ENCODE results near the gene ARHGAP35. TPM values are rescaled to one million over a fixed set of nuclear protein-coding genes. Genes with fewer than 3 reads are reported as not detected.

ARHGAP35 gene
- total and polyA plus RNA-seq, 5 donors from 2014 or later, result 3.4 to 47.7 (median 4.7) TPM

Other genes starting within 250 kb of the ARHGAP35 start
- 8.6 TPM for gene PTGIR, start 235.9 kb upstream of the ARHGAP35 start, total RNA-seq
- 10 to 100 TPM in 2 of 4 donors, 1 to 10 TPM in 1, under 1 TPM in 1; 0.31 to 16.8 (median 10.1) TPM for gene PTGIR, start 235.9 kb upstream of the ARHGAP35 start, polyA plus RNA-seq
- gene GNG8, start 224.8 kb upstream of the ARHGAP35 start, total RNA-seq, result not detected
- 10 to 100 TPM in 1 of 4 donors, 1 to 10 TPM in 2, not detected in 1; 6.8 to 15.7 (median 8.6) TPM for gene GNG8, start 224.8 kb upstream of the ARHGAP35 start, polyA plus RNA-seq
- not detected for gene DACT3, start 199.8 kb upstream of the ARHGAP35 start, total RNA-seq
- gene DACT3, start 199.8 kb upstream of the ARHGAP35 start, polyA plus RNA-seq, result not detected
- 171 TPM for gene PRKD2, start 143.9 kb upstream of the ARHGAP35 start, total RNA-seq
- gene PRKD2, start 143.9 kb upstream of the ARHGAP35 start, polyA plus RNA-seq, result 10 to 100 TPM; 37.0 to 54.5 (median 44.7) TPM
- gene FKRP, start 114.9 kb upstream of the ARHGAP35 start, total RNA-seq, result 18.7 TPM
- gene FKRP, start 114.9 kb upstream of the ARHGAP35 start, polyA plus RNA-seq, result 1 to 10 TPM; 2.7 to 4.9 (median 3.5) TPM
- 121 TPM for gene STRN4, start 114.5 kb upstream of the ARHGAP35 start, total RNA-seq
- 10 to 100 TPM; 11.9 to 16.7 (median 15.0) TPM for gene STRN4, start 114.5 kb upstream of the ARHGAP35 start, polyA plus RNA-seq
- 23.9 TPM for gene SLC1A5, start 72.4 kb upstream of the ARHGAP35 start, total RNA-seq
- 10 to 100 TPM; 23.6 to 28.8 (median 27.2) TPM for gene SLC1A5, start 72.4 kb upstream of the ARHGAP35 start, polyA plus RNA-seq
- 41.5 TPM for gene AP2S1, start 10.2 kb upstream of the ARHGAP35 start, total RNA-seq
- 10 to 100 TPM; 61.3 to 90.1 (median 75.3) TPM for gene AP2S1, start 10.2 kb upstream of the ARHGAP35 start, polyA plus RNA-seq
- 1.5 TPM for gene NPAS1, start 158.8 kb downstream of the ARHGAP35 start, total RNA-seq
- gene NPAS1, start 158.8 kb downstream of the ARHGAP35 start, polyA plus RNA-seq, result under 1 TPM in 1 of 4 donors, not detected in 3; 0.53 TPM
- 27.4 TPM for gene TMEM160, start 187.6 kb downstream of the ARHGAP35 start, total RNA-seq
- 100 to 1,000 TPM; 101 to 160 (median 144) TPM for gene TMEM160, start 187.6 kb downstream of the ARHGAP35 start, polyA plus RNA-seq